ENCODE results near the gene PLAAT2.

GRCh38 chr11:63583357-63583677 is 20.1 kb upstream of the PLAAT2 start:
- TF ChIP-seq CTCF (IDR thresholded peaks at IDR 0.05) (no peak), POLR2A (IDR thresholded peaks at IDR 0.05) (no peak)
